RWPE2 (cell line): ENCODE results near the gene COL25A1.

Experiments used
- ATAC-seq: fragments of 200-7000 bp; cut with Tn5 transposase; 3 replicates; pipeline ENCODE4 v1.9.1; 2021; ENCODE audit warnings: low read depth
- DNase-seq: peaks from one replicate; pipeline ENCODE4 v3.0.0-alpha.2; 2020; ENCODE audit warnings: low spot score
- H3K27ac ChIP-seq: fragments of 450-650 bp; 2 replicates; pipeline ENCODE4 v1.5.1; 2017; ENCODE audit warnings: mild to moderate bottlenecking; ENCODE audit not compliant: poor library complexity, severe bottlenecking
- H3K27me3 ChIP-seq: fragments of 250-450 bp; sonication (Bioruptor Pico); 2 replicates; pipeline ENCODE4 v1.5.1; 2021; ENCODE audit warnings: mild to moderate bottlenecking, moderate library complexity; ENCODE audit not compliant: insufficient read depth, poor library complexity, severe bottlenecking
- H3K36me3 ChIP-seq: fragments of 250-450 bp; sonication (Bioruptor Pico); 2 replicates; pipeline ENCODE4 v1.5.1; 2020; ENCODE audit warnings: low read depth, mild to moderate bottlenecking, moderate library complexity
- H3K4me1 ChIP-seq: fragments of 250-450 bp; sonication (Bioruptor Pico); 2 replicates; pipeline ENCODE4 v1.5.1; 2021; ENCODE audit warnings: mild to moderate bottlenecking, moderate library complexity; ENCODE audit not compliant: insufficient read depth, poor library complexity, severe bottlenecking
- H3K4me3 ChIP-seq: fragments of 250-450 bp; sonication (Bioruptor Pico); 2 replicates; pipeline ENCODE4 v1.5.1; 2021; ENCODE audit warnings: mild to moderate bottlenecking, moderate library complexity; ENCODE audit not compliant: severe bottlenecking
- H3K9me3 ChIP-seq: fragments of 250-450 bp; sonication (Bioruptor Pico); 2 replicates; pipeline ENCODE4 v1.5.1; 2021; ENCODE audit warnings: mild to moderate bottlenecking, moderate library complexity; ENCODE audit not compliant: severe bottlenecking
- CTCF ChIP-seq: fragments of 450-650 bp; IDR thresholded peaks from one replicate; pipeline ENCODE4 v1.5.1; 2017; ENCODE audit warnings: mild to moderate bottlenecking, moderate library complexity; ENCODE audit not compliant: poor library complexity, severe bottlenecking

COL25A1 gene

GRCh38 chr4:108820492-108821350 is 481.7 kb downstream of the COL25A1 start:
- Histone ChIP-seq H3K9me3 (no peaks in the 10 kb centered on the region), H3K4me1 (no peaks in the 10 kb centered on the region), H3K4me3 (no peak overlapping the region), H3K27me3 (no peaks in the 10 kb centered on the region), H3K27ac (no peak overlapping the region), H3K36me3 (no peaks in the 10 kb centered on the region)
- DNase-seq (no peak), ATAC-seq (no peak)
- no peak for TF ChIP-seq CTCF

GRCh38 chr4:108814326-108814725 is 488.1 kb downstream of the COL25A1 start:
- DNase-seq, result no peak
- no peak for ATAC-seq
- no peak for TF ChIP-seq CTCF

GRCh38 chr4:108813261-108813660 is 489.2 kb downstream of the COL25A1 start:
- ATAC-seq (peak; percentile 49; the same call in 1 of the 3 replicates), DNase-seq (no peak)

More at GRCh38 chr4:108814326-108814725, 488.1 kb downstream of the COL25A1 start:
- no peak overlapping the region for H3K27ac ChIP-seq
- peaks cover 5% of the 10 kb centered on the region for H3K27me3 ChIP-seq
- no peak overlapping the region for H3K4me3 ChIP-seq
- H3K36me3 ChIP-seq, result no peaks in the 10 kb centered on the region
- H3K4me1 ChIP-seq, result no peaks in the 10 kb centered on the region
- no peaks in the 10 kb centered on the region for H3K9me3 ChIP-seq

GRCh38 chr4:108811486-108811885 is 491.0 kb downstream of the COL25A1 start:
- DNase-seq, result no peak
- Histone ChIP-seq H3K27me3 (peaks cover 5% of the 10 kb centered on the region), H3K27ac (no peak overlapping the region), H3K4me1 (no peaks in the 10 kb centered on the region), H3K36me3 (no peaks in the 10 kb centered on the region), H3K9me3 (no peaks in the 10 kb centered on the region), H3K4me3 (no peak overlapping the region)
- no peak for TF ChIP-seq CTCF
- no peak for ATAC-seq

More at GRCh38 chr4:108813261-108813660, 489.2 kb downstream of the COL25A1 start:
- TF ChIP-seq CTCF, result no peak
- Histone ChIP-seq H3K27ac (no peak overlapping the region), H3K9me3 (no peaks in the 10 kb centered on the region), H3K27me3 (peaks cover 5% of the 10 kb centered on the region), H3K4me3 (no peak overlapping the region), H3K4me1 (no peaks in the 10 kb centered on the region), H3K36me3 (no peaks in the 10 kb centered on the region)

- Histone ChIP-seq H3K27ac (no peak overlapping the region), H3K4me1 (no peaks in the 10 kb centered on the region), H3K36me3 (no peaks in the 10 kb centered on the region), H3K4me3 (no peak overlapping the region), H3K27me3 (peaks cover 5% of the 10 kb centered on the region), H3K9me3 (no peaks in the 10 kb centered on the region)
- no peak for TF ChIP-seq CTCF
- DNase-seq, result no peak
- no peak for ATAC-seq
These were observed 492.4 kb downstream of the COL25A1 start for GRCh38 chr4:108810087-108810486.
